GM12864 (cell line): ENCODE data around the gene ZDHHC16.

Experiments used
- DNase-seq: peaks from one replicate; pipeline ENCODE4 v3.0.0-alpha.2; 2011; ENCODE audit warnings: low read depth
- H3K4me3 ChIP-seq: 2 replicates; pipeline ENCODE4 v1.5.1; 2011; ENCODE audit warnings: mild to moderate bottlenecking, low read depth, low read length, control low read depth
- CTCF ChIP-seq: IDR thresholded peaks from 2 replicates; pipeline ENCODE4 v1.5.1; 2011; ENCODE audit warnings: low read depth, mild to moderate bottlenecking, moderate library complexity, low read length, control low read depth, inconsistent platforms; ENCODE audit errors: missing control alignments

ZDHHC16 gene

GRCh38 chr10:97435211-97435610 is 10.8 kb upstream of the ZDHHC16 start:
- no peak for TF ChIP-seq CTCF
- no peak overlapping the region for H3K4me3 ChIP-seq
- DNase-seq = no peak

DNA sequence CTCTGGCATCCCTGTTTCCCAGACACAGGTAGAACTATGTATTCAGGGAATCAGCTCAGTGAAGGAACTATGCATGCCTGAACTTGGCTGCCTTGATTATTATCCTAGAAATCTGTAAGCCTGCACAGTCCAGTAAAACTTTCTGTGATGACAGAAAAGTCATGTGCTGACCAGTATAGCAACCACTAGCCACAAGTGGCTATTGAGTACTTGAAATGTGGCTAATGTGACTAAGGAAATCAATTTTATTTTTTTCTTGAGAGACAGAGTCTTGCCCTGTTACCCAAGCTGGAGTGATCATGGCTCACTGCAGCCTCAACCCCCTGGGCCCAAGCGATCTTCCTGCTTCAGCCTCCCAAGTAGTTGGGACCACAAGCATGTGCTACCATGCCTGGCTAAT is 3.7 kb upstream of the ZDHHC16 start:
- DNase-seq = no peak
- no peak for TF ChIP-seq CTCF
- no peak overlapping the region for H3K4me3 ChIP-seq

DNA sequence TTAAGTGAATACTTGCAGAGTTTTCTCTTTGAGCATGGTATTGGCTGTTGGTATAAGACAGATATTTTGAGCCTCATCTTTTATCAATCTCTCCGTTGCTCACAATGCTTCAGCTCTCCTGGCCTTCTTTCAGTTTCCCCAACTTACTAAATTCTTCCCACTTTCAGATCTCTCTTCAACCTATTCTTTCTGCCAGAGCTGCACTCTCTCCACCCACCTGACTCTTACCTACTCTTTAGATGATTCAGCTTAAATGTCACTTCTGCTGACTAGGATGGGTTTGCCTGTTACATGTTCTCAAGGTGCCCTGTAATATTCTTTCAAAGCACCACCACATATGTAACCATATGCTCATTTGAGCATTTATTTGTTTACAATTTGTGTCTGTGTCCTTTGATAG is 1.8 kb upstream of the ZDHHC16 start:
- H3K4me3 ChIP-seq = peak overlapping the region; percentile 89; the same call in 1 of the 2 replicates
- DNase-seq = no peak
- no peak for TF ChIP-seq CTCF

DNA sequence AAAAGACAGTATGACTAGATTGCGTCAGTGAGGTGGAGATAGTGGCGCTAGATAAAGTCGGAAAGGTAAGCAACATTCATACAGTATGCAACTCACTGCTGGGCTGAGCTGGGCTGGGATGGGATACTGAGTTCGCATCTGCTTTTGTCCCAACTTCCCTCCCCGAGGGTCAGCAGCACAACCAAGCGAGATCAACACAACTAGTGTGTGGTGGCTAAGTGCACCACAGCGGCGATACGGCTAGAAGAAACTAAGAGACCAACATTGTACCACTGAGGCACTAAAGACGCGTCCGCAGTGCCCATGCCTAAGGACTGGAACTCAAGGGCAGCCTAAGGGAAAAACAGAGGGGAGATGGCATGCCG is 636 bp upstream of the ZDHHC16 start:
- no peak for TF ChIP-seq CTCF
- peak overlapping the region; percentile 89 for H3K4me3 ChIP-seq
- no peak for DNase-seq

GRCh38 chr10:97450828-97451227 is 4.9 kb downstream of the ZDHHC16 start:
- TF ChIP-seq CTCF = no peak
- DNase-seq = no peak

DNA sequence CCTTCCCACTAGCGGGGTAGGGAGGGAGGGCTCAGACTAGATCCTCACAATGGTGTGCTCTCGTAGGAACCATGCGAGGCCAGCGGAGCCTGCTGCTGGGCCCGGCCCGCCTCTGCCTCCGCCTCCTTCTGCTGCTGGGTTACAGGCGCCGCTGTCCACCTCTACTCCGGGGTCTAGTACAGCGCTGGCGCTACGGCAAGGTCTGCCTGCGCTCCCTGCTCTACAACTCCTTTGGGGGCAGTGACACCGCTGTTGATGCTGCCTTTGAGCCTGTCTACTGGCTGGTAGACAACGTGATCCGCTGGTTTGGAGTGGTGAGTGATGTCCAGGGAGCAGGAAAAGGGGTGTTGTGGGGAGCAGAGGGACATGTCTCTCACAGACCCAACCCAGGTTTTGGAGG is 5.6 kb downstream of the ZDHHC16 start:
- no peak for DNase-seq
- no peak for TF ChIP-seq CTCF
- H3K4me3 ChIP-seq = no peak overlapping the region

More at GRCh38 chr10:97450828-97451227, 4.9 kb downstream of the ZDHHC16 start:
- H3K4me3 ChIP-seq = no peak overlapping the region

DNA sequence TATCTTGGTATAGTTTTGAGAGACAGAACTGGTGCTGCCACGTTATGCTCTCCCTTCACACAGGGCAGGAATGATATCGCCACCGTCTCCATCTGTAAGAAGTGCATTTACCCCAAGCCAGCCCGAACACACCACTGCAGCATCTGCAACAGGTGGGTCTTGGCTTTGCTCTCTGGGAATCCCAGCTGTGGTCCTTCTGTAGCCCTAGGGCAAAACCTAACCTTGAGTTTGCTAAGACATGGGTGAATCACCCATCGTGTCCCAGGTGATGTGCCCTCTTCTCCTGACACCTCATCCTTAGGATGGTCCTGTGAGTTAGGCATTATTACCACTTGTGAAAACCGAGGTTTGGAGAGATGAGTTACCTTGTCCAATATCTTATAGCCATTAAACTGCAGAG is 6.4 kb downstream of the ZDHHC16 start:
- DNase-seq = no peak
- H3K4me3 ChIP-seq = no peak overlapping the region
- TF ChIP-seq CTCF = no peak
